ENCODE results near the gene RPLP2. TPM values are rescaled to one million over a fixed set of nuclear protein-coding genes. Genes with fewer than 3 reads are reported as not detected.

Gene RPLP2
- total RNA-seq, 1 donor = 99.4 TPM

GRCh38 chr11:849951-850774 is 40.4 kb downstream of the RPLP2 start:
- TF ChIP-seq CTCF (IDR thresholded peaks at IDR 0.05; ENCODE audit: insufficient read depth, low read length) = no peak
- no peak for DNase-seq (ENCODE audit: low read depth)
- H3K4me3 ChIP-seq (ENCODE audit: low read depth, low read length) = peak overlapping the region; percentile 56

- H3K4me3 ChIP-seq (ENCODE audit: low read depth, low read length) = peak overlapping the region; percentile 56
- peak; percentile 38 for DNase-seq (ENCODE audit: low read depth)
- TF ChIP-seq CTCF (IDR thresholded peaks at IDR 0.05; ENCODE audit: insufficient read depth, low read length) = no peak
Observed at GRCh38 chr11:850775-851763, 41.3 kb downstream of the RPLP2 start.

GRCh38 chr11:852762-853161 is 43.0 kb downstream of the RPLP2 start:
- TF ChIP-seq CTCF (IDR thresholded peaks at IDR 0.05; ENCODE audit: insufficient read depth, low read length) = no peak
- no peak overlapping the region for H3K4me3 ChIP-seq (ENCODE audit: low read depth, low read length)
- no peak for DNase-seq (ENCODE audit: low read depth)

GRCh38 chr11:853682-854448 is 44.1 kb downstream of the RPLP2 start:
- no peak for DNase-seq (ENCODE audit: low read depth)
- TF ChIP-seq CTCF (IDR thresholded peaks at IDR 0.05; ENCODE audit: insufficient read depth, low read length) = no peak

GRCh38 chr11:854601-855329 is 45.0 kb downstream of the RPLP2 start:
- DNase-seq (ENCODE audit: low read depth) = no peak
- H3K4me3 ChIP-seq (ENCODE audit: low read depth, low read length) = no peak overlapping the region
- TF ChIP-seq CTCF (IDR thresholded peaks at IDR 0.05; ENCODE audit: insufficient read depth, low read length) = no peak

More at GRCh38 chr11:853682-854448, 44.1 kb downstream of the RPLP2 start:
- no peak overlapping the region for H3K4me3 ChIP-seq (ENCODE audit: low read depth, low read length)

GRCh38 chr11:855330-855674 is 45.5 kb downstream of the RPLP2 start:
- no peak overlapping the region for H3K4me3 ChIP-seq (ENCODE audit: low read depth, low read length)
- DNase-seq (ENCODE audit: low read depth) = no peak
- no peak for TF ChIP-seq CTCF (IDR thresholded peaks at IDR 0.05; ENCODE audit: insufficient read depth, low read length)

Measured in fibroblast of the aortic adventitia (primary cell).